ENCODE measurements around the gene L3MBTL1. TPM values are rescaled to one million over a fixed set of nuclear protein-coding genes. Genes with fewer than 3 reads are reported as not detected.

L3MBTL1 gene
- polyA plus RNA-seq, 3 donors, result 0.31 to 9.0 (median 0.36) TPM

- Histone ChIP-seq H3K79me2 (ENCODE audit: insufficient read depth, low read length) (no peaks in the 10 kb centered on the region), H2AFZ (ENCODE audit: insufficient read depth, low read depth, low read length, poor library complexity, severe bottlenecking) (no peak overlapping the region), H3K4me1 (ENCODE audit: control insufficient read depth in 1 of 2, insufficient read depth in 2 of 2, low read length in 2 of 2) (no peaks in the 10 kb centered on the region), H3K4me3 (replicated peaks in 1 of 3; ENCODE audit: low read depth in 2 of 3, low read length in 3 of 3) (no peak overlapping the region), H3K4me2 (replicated peaks; ENCODE audit: extremely low read depth, low read length, poor library complexity, severe bottlenecking) (no peak overlapping the region), H3K9me3 (replicated peaks in 1 of 2; ENCODE audit: control insufficient read depth in 1 of 2, insufficient read depth in 1 of 2, low read length in 2 of 2) (no peaks in the 10 kb centered on the region), H3K9ac (ENCODE audit: insufficient read depth, low read length, poor library complexity, severe bottlenecking) (no peak overlapping the region), H3K36me3 (replicated peaks in 1 of 2; ENCODE audit: control insufficient read depth in 1 of 2, insufficient read depth in 2 of 2, low read length in 2 of 2) (no peaks in the 10 kb centered on the region), H3K27me3 (ENCODE audit: control insufficient read depth in 2 of 2, insufficient read depth in 2 of 2, low read length in 2 of 2) (no peaks in the 10 kb centered on the region), H3K27ac (ENCODE audit: low read depth in 1 of 2, low read length in 2 of 2) (no peak overlapping the region), H4K20me1 (ENCODE audit: insufficient read depth, low read length) (no peaks in the 10 kb centered on the region)
- Mint-ChIP-seq H3K4me1 (peaks cover 6% of the 10 kb centered on the region), H3K36me3 (no peaks in the 10 kb centered on the region), H3K27ac (no peak overlapping the region), H3K27me3 (ENCODE audit: low read depth in 3 of 3) (peaks cover 0 to 1% (median 1%) of the 10 kb centered on the region in 3 donors), H3K9me3 (no peaks in the 10 kb centered on the region), H3K4me3 (no peak overlapping the region)
- intact Hi-C loops (cut with micrococcal nuclease), result no loop called here
- 95% methylated on average over 4 of the region's 4 CpGs for WGBS (ENCODE audit: insufficient coverage)
- no peak for TF ChIP-seq CTCF (IDR thresholded peaks at IDR 0.05)
- no peak for DNase-seq
These were observed 61.2 kb downstream of the L3MBTL1 start for GRCh38 chr20:43568706-43569105.

DNA sequence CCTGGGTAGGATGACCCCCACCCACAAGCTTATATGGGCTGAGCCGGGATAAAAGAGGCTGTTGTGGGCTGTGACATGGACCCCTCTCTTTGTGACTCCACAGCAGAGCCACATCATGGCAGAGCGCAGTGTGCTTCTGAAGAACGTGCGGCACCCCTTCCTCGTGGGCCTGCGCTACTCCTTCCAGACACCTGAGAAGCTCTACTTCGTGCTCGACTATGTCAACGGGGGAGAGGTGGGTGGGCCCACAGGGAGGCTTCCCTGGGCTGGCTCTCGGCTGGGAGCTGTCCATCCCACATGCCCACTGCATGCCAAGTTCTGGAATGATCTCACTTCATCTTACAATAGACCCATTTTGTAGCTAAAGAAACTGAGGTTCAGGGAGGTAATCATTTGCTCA, 61.8 kb downstream of the L3MBTL1 start:
- no peak for DNase-seq
- Histone ChIP-seq H3K79me2 (ENCODE audit: insufficient read depth, low read length) (no peaks in the 10 kb centered on the region), H3K9me3 (replicated peaks in 1 of 2; ENCODE audit: control insufficient read depth in 1 of 2, insufficient read depth in 1 of 2, low read length in 2 of 2) (no peaks in the 10 kb centered on the region), H3K9ac (ENCODE audit: insufficient read depth, low read length, poor library complexity, severe bottlenecking) (no peak overlapping the region), H3K36me3 (replicated peaks in 1 of 2; ENCODE audit: control insufficient read depth in 1 of 2, insufficient read depth in 2 of 2, low read length in 2 of 2) (no peaks in the 10 kb centered on the region), H3K4me3 (replicated peaks in 1 of 3; ENCODE audit: low read depth in 2 of 3, low read length in 3 of 3) (no peak overlapping the region), H3K27ac (ENCODE audit: low read depth in 1 of 2, low read length in 2 of 2) (no peak overlapping the region), H3K4me2 (replicated peaks; ENCODE audit: extremely low read depth, low read length, poor library complexity, severe bottlenecking) (no peak overlapping the region), H3K4me1 (ENCODE audit: control insufficient read depth in 1 of 2, insufficient read depth in 2 of 2, low read length in 2 of 2) (no peaks in the 10 kb centered on the region), H2AFZ (ENCODE audit: insufficient read depth, low read depth, low read length, poor library complexity, severe bottlenecking) (no peak overlapping the region), H3K27me3 (ENCODE audit: control insufficient read depth in 2 of 2, insufficient read depth in 2 of 2, low read length in 2 of 2) (no peaks in the 10 kb centered on the region), H4K20me1 (ENCODE audit: insufficient read depth, low read length) (no peaks in the 10 kb centered on the region)
- Mint-ChIP-seq H3K4me3 (no peak overlapping the region), H3K4me1 (peaks cover 6% of the 10 kb centered on the region), H3K27me3 (ENCODE audit: low read depth in 3 of 3) (peaks cover 0 to 1% (median 1%) of the 10 kb centered on the region in 3 donors), H3K27ac (no peak overlapping the region), H3K36me3 (no peaks in the 10 kb centered on the region), H3K9me3 (no peaks in the 10 kb centered on the region)
- intact Hi-C loops (cut with micrococcal nuclease), result no loop called here
- WGBS (ENCODE audit: insufficient coverage), result 98% methylated on average over 8 of the region's 10 CpGs
- no peak for TF ChIP-seq CTCF (IDR thresholded peaks at IDR 0.05)
